Measurements from ENCODE around the gene LEKR1. TPM values are rescaled to one million over a fixed set of nuclear protein-coding genes. Genes with fewer than 3 reads are reported as not detected.

Gene LEKR1
- total and polyA plus RNA-seq, 3 donors from 2014 or later = 9.7 to 23.0 (median 22.9) TPM

- Histone ChIP-seq H3K4me3 (no peak overlapping the region), H3K27ac (peak overlapping the region in 1 of 2 donors; percentile 99), H3K9me3 (no peaks in the 10 kb centered on the region), H3K27me3 (no peaks in the 10 kb centered on the region), H3K4me1 (peaks cover 36% of the 10 kb centered on the region), H3K36me3 (ENCODE audit: low read depth, missing control alignments) (no peaks in the 10 kb centered on the region)
- TF ChIP-seq CTCF (IDR thresholded peaks at IDR 0.05) (no peak), POLR2A (IDR thresholded peaks at IDR 0.05) (no peak)
- no peak for DNase-seq
- intact Hi-C loops (cut with DNase I; ENCODE audit: low total_unique reads) = no loop called here
- 75 to 82% methylated on average over 4 of the region's 4 CpGs for WGBS, 2 donors
Measured at GRCh38 chr3:157091083-157091833, 265.1 kb downstream of the LEKR1 start.

GRCh38 chr3:157092230-157092629 is 266.1 kb downstream of the LEKR1 start:
- WGBS, 2 donors = 78 to 81% methylated on average over 5 of the region's 5 CpGs
- no peaks in the 10 kb centered on the region for H3K27me3 ChIP-seq
- H3K9me3 ChIP-seq = no peaks in the 10 kb centered on the region
- H3K4me1 ChIP-seq = peaks cover 26% of the 10 kb centered on the region
- no peaks in the 10 kb centered on the region for H3K36me3 ChIP-seq (ENCODE audit: low read depth, missing control alignments)
- no peak for DNase-seq
- intact Hi-C loops (cut with DNase I; ENCODE audit: low total_unique reads) = no loop called here
- no peak overlapping the region for H3K4me3 ChIP-seq
- TF ChIP-seq POLR2A (IDR thresholded peaks at IDR 0.05) (no peak), CTCF (IDR thresholded peaks at IDR 0.05) (no peak)
- no peak overlapping the region for H3K27ac ChIP-seq

GRCh38 chr3:157093096-157093495 is 266.9 kb downstream of the LEKR1 start:
- intact Hi-C loops (cut with DNase I; ENCODE audit: low total_unique reads) = no loop called here
- WGBS, 2 donors = 87 to 93% methylated on average over 1 of the region's 1 CpG
- DNase-seq = no peak
- Histone ChIP-seq H3K4me3 (no peak overlapping the region), H3K27ac (no peak overlapping the region), H3K4me1 (peaks cover 18% of the 10 kb centered on the region), H3K9me3 (no peaks in the 10 kb centered on the region), H3K27me3 (no peaks in the 10 kb centered on the region), H3K36me3 (ENCODE audit: low read depth, missing control alignments) (no peaks in the 10 kb centered on the region)
- no peak for TF ChIP-seq POLR2A (IDR thresholded peaks at IDR 0.05)
- TF ChIP-seq CTCF (IDR thresholded peaks at IDR 0.05) = no peak

GRCh38 chr3:157094301-157094700 is 268.1 kb downstream of the LEKR1 start:
- H3K27ac ChIP-seq = no peak overlapping the region
- DNase-seq = no peak
- H3K36me3 ChIP-seq (ENCODE audit: low read depth, missing control alignments) = no peaks in the 10 kb centered on the region
- no peak overlapping the region for H3K4me3 ChIP-seq
- no peaks in the 10 kb centered on the region for H3K9me3 ChIP-seq
- 80 to 89% methylated on average over 2 of the region's 2 CpGs for WGBS, 2 donors
- no peaks in the 10 kb centered on the region for H3K27me3 ChIP-seq
- intact Hi-C loops (cut with DNase I; ENCODE audit: low total_unique reads) = no loop called here
- H3K4me1 ChIP-seq = peaks cover 12% of the 10 kb centered on the region
- TF ChIP-seq CTCF (IDR thresholded peaks at IDR 0.05) = no peak
- TF ChIP-seq POLR2A (IDR thresholded peaks at IDR 0.05) = no peak

Data from testis (tissue), 3 donors.